Ectodermal cell (in vitro differentiated cells): ENCODE results near the gene TSHZ1.

ENCODE experiments used
- H3K27ac ChIP-seq: 2 replicates; pipeline ENCODE4 v1.7.0; 2013; ENCODE audit warnings: mild to moderate bottlenecking, low read depth, low read length; ENCODE audit not compliant: insufficient read depth, poor library complexity, severe bottlenecking
- H3K27me3 ChIP-seq: 2 replicates; pipeline ENCODE4 v1.7.0; 2013; ENCODE audit warnings: mild to moderate bottlenecking, low read length; ENCODE audit not compliant: insufficient read depth, control insufficient read depth, poor library complexity, severe bottlenecking
- H3K36me3 ChIP-seq: one replicate; pipeline ENCODE4 v1.7.0; 2013; ENCODE audit warnings: low read length; ENCODE audit not compliant: control insufficient read depth, insufficient read depth
- H3K4me1 ChIP-seq: one replicate; pipeline ENCODE4 v1.7.0; 2013; ENCODE audit warnings: low read length; ENCODE audit not compliant: control insufficient read depth, insufficient read depth
- H3K4me3 ChIP-seq: 2 replicates; pipeline ENCODE4 v1.7.0; 2013; ENCODE audit warnings: low read depth, low read length, control low read depth; ENCODE audit not compliant: insufficient read depth
- H3K9me3 ChIP-seq: 2 replicates; pipeline ENCODE4 v1.7.0; 2013; ENCODE audit warnings: mild to moderate bottlenecking, low read length, moderate library complexity; ENCODE audit not compliant: control insufficient read depth
- WGBS, 2 experiments: methylation state at CpG; one replicate each; pipeline ENCODE4 v1.1.7; 2013; ENCODE audit warnings: missing lambda C conversion rate in 2 of 2; 5-methylcytosine and 5-hydroxymethylcytosine counted together

Gene TSHZ1

GRCh38 chr18:75220551-75221355, 10.2 kb downstream of the TSHZ1 start:
- no peaks in the 10 kb centered on the region for H3K9me3 ChIP-seq
- H3K27ac ChIP-seq, result no peak overlapping the region
- peaks cover 6% of the 10 kb centered on the region for H3K4me1 ChIP-seq
- WGBS, 2 experiments, result 92 to 93% methylated on average over 11 to 12 of the region's 12 CpGs
- H3K27me3 ChIP-seq, result no peaks in the 10 kb centered on the region
- H3K36me3 ChIP-seq, result no peaks in the 10 kb centered on the region
- H3K4me3 ChIP-seq, result no peak overlapping the region

GRCh38 chr18:75221397-75221796, 10.8 kb downstream of the TSHZ1 start:
- Histone ChIP-seq H3K4me3 (no peak overlapping the region), H3K27me3 (no peaks in the 10 kb centered on the region), H3K9me3 (no peaks in the 10 kb centered on the region), H3K36me3 (no peaks in the 10 kb centered on the region), H3K27ac (no peak overlapping the region), H3K4me1 (peaks cover 6% of the 10 kb centered on the region)
- WGBS, 2 experiments, result 93 to 94% methylated on average over 1 of the region's 1 CpG

GRCh38 chr18:75221897-75222296, 11.3 kb downstream of the TSHZ1 start:
- Histone ChIP-seq H3K27ac (no peak overlapping the region), H3K27me3 (no peaks in the 10 kb centered on the region), H3K4me3 (no peak overlapping the region), H3K4me1 (peaks cover 11% of the 10 kb centered on the region), H3K36me3 (no peaks in the 10 kb centered on the region), H3K9me3 (no peaks in the 10 kb centered on the region)
- WGBS, 2 experiments, result 96 to 97% methylated on average over 7 of the region's 7 CpGs

- Histone ChIP-seq H3K27me3 (no peaks in the 10 kb centered on the region), H3K4me1 (peaks cover 15% of the 10 kb centered on the region), H3K4me3 (no peak overlapping the region), H3K9me3 (no peaks in the 10 kb centered on the region), H3K36me3 (no peaks in the 10 kb centered on the region), H3K27ac (no peak overlapping the region)
- 83 to 91% methylated on average over 10 of the region's 10 CpGs for WGBS, 2 experiments
These were observed 11.8 kb downstream of the TSHZ1 start for GRCh38 chr18:75222407-75222806.

- Histone ChIP-seq H3K36me3 (no peaks in the 10 kb centered on the region), H3K27me3 (no peaks in the 10 kb centered on the region), H3K27ac (no peak overlapping the region), H3K4me3 (no peak overlapping the region), H3K9me3 (no peaks in the 10 kb centered on the region), H3K4me1 (peaks cover 21% of the 10 kb centered on the region)
- WGBS, 2 experiments, result 88 to 89% methylated on average over 7 to 9 of the region's 9 CpGs
These were observed 13.2 kb downstream of the TSHZ1 start for GRCh38 chr18:75223687-75224347.

- Histone ChIP-seq H3K36me3 (no peaks in the 10 kb centered on the region), H3K4me3 (no peak overlapping the region), H3K4me1 (peaks cover 21% of the 10 kb centered on the region), H3K27ac (no peak overlapping the region), H3K9me3 (no peaks in the 10 kb centered on the region), H3K27me3 (no peaks in the 10 kb centered on the region)
- WGBS, 2 experiments, result 51 to 58% methylated on average over 11 of the region's 11 CpGs
These were observed 15.8 kb downstream of the TSHZ1 start for GRCh38 chr18:75226286-75226955.

- peaks cover 21% of the 10 kb centered on the region for H3K4me1 ChIP-seq
- no peak overlapping the region for H3K4me3 ChIP-seq
- H3K27ac ChIP-seq, result no peak overlapping the region
- H3K36me3 ChIP-seq, result no peaks in the 10 kb centered on the region
- H3K9me3 ChIP-seq, result no peaks in the 10 kb centered on the region
- WGBS, 2 experiments, result 73% methylated on average over 5 of the region's 5 CpGs
- no peaks in the 10 kb centered on the region for H3K27me3 ChIP-seq
These were observed 16.3 kb downstream of the TSHZ1 start for GRCh38 chr18:75226956-75227316.

- H3K4me1 ChIP-seq, result peaks cover 21% of the 10 kb centered on the region
- H3K27ac ChIP-seq, result no peak overlapping the region
- H3K4me3 ChIP-seq, result no peak overlapping the region
- no peaks in the 10 kb centered on the region for H3K36me3 ChIP-seq
- H3K27me3 ChIP-seq, result no peaks in the 10 kb centered on the region
- WGBS, 2 experiments, result 90 to 92% methylated on average over 10 to 11 of the region's 11 CpGs
- H3K9me3 ChIP-seq, result no peaks in the 10 kb centered on the region
These were observed 17.1 kb downstream of the TSHZ1 start for GRCh38 chr18:75227535-75228296.

- Histone ChIP-seq H3K9me3 (no peaks in the 10 kb centered on the region), H3K36me3 (no peaks in the 10 kb centered on the region), H3K4me1 (peaks cover 15% of the 10 kb centered on the region), H3K4me3 (no peak overlapping the region), H3K27ac (no peak overlapping the region), H3K27me3 (no peaks in the 10 kb centered on the region)
- 95 to 96% methylated on average over 9 of the region's 9 CpGs for WGBS, 2 experiments
These were observed 18.4 kb downstream of the TSHZ1 start for GRCh38 chr18:75228967-75229366.

- no peaks in the 10 kb centered on the region for H3K27me3 ChIP-seq
- H3K27ac ChIP-seq, result no peak overlapping the region
- no peaks in the 10 kb centered on the region for H3K9me3 ChIP-seq
- peaks cover 15% of the 10 kb centered on the region for H3K4me1 ChIP-seq
- H3K4me3 ChIP-seq, result no peak overlapping the region
- H3K36me3 ChIP-seq, result no peaks in the 10 kb centered on the region
- 93 to 94% methylated on average over 8 of the region's 8 CpGs for WGBS, 2 experiments
These were observed 18.8 kb downstream of the TSHZ1 start for GRCh38 chr18:75229437-75229836.
